H9 (cell line): ENCODE measurements around the gene LTK. TPM values are rescaled to one million over a fixed set of nuclear protein-coding genes. Genes with fewer than 3 reads are reported as not detected.

Source experiments
- DNase-seq: peaks from one replicate; pipeline ENCODE4 v3.0.0-alpha.2; 2017
- H2AFZ ChIP-seq: one replicate; pipeline ENCODE4 v1.6.1; 2013; ENCODE audit warnings: mild to moderate bottlenecking, low read length, control low read depth, moderate library complexity
- H2AK5ac ChIP-seq: 2 replicates; pipeline ENCODE4 v1.6.1; 2013; ENCODE audit warnings: low read length, control low read depth, mixed read lengths; ENCODE audit not compliant: insufficient read length
- H2BK120ac ChIP-seq: one replicate; pipeline ENCODE4 v1.6.1; 2013; ENCODE audit warnings: low read depth, mild to moderate bottlenecking, low read length, control low read depth, inconsistent platforms; ENCODE audit not compliant: poor library complexity, severe bottlenecking
- H2BK12ac ChIP-seq: 2 replicates; pipeline ENCODE4 v1.6.1; 2013; ENCODE audit warnings: low read length, control low read depth, mixed read lengths, low read depth; ENCODE audit not compliant: insufficient read length
- H2BK15ac ChIP-seq: 2 replicates; pipeline ENCODE4 v1.6.1; 2013; ENCODE audit warnings: low read depth, low read length, control low read depth
- H2BK20ac ChIP-seq: one replicate; pipeline ENCODE4 v1.6.1; 2013; ENCODE audit warnings: low read depth, mild to moderate bottlenecking, low read length, control low read depth, inconsistent platforms; ENCODE audit not compliant: poor library complexity, severe bottlenecking
- H2BK5ac ChIP-seq: 2 replicates; pipeline ENCODE4 v1.6.1; 2013; ENCODE audit warnings: low read length, control low read depth, mixed read lengths; ENCODE audit not compliant: insufficient read length
- H3K14ac ChIP-seq: 2 replicates; pipeline ENCODE4 v1.6.1; 2013; ENCODE audit warnings: low read length, control low read depth; ENCODE audit not compliant: insufficient read depth
- H3K18ac ChIP-seq: 2 replicates; pipeline ENCODE4 v1.6.1; 2013; ENCODE audit warnings: low read depth, mild to moderate bottlenecking, mixed read lengths, low read length, control low read depth; ENCODE audit not compliant: insufficient read length
- H3K23ac ChIP-seq: 2 replicates; pipeline ENCODE4 v1.6.1; 2013; ENCODE audit warnings: low read length, control low read depth, mixed read lengths, low read depth; ENCODE audit not compliant: insufficient read length
- H3K23me2 ChIP-seq: 2 replicates; pipeline ENCODE4 v1.6.1; 2013; ENCODE audit warnings: low read depth, mild to moderate bottlenecking, mixed read lengths, low read length, control low read depth; ENCODE audit not compliant: insufficient read length, poor library complexity, severe bottlenecking
- H3K27ac ChIP-seq: 2 replicates; pipeline ENCODE4 v1.5.1; 2013; ENCODE audit warnings: low read length, control low read depth, mixed read lengths, low read depth; ENCODE audit not compliant: insufficient read length
- H3K27me3 ChIP-seq: 2 replicates; pipeline ENCODE4 v1.6.1; 2013; ENCODE audit warnings: low read length, control low read depth, inconsistent platforms; ENCODE audit not compliant: insufficient read depth
- H3K4ac ChIP-seq: 2 replicates; pipeline ENCODE4 v1.6.1; 2013; ENCODE audit warnings: low read depth, mild to moderate bottlenecking, control low read depth, inconsistent platforms, low read length, moderate library complexity
- H3K4me1 ChIP-seq: 2 replicates; pipeline ENCODE4 v1.6.1; 2013; ENCODE audit warnings: low read length, control low read depth, inconsistent platforms; ENCODE audit not compliant: insufficient read depth
- H3K4me2 ChIP-seq: 2 replicates; pipeline ENCODE4 v1.6.1; 2013; ENCODE audit warnings: low read length, control low read depth, mixed read lengths; ENCODE audit not compliant: insufficient read length, insufficient read depth
- H3K56ac ChIP-seq: 2 replicates; pipeline ENCODE4 v1.6.1; 2013; ENCODE audit warnings: low read depth, mild to moderate bottlenecking, mixed read lengths, low read length, control low read depth; ENCODE audit not compliant: insufficient read length
- H3K79me1 ChIP-seq: 2 replicates; pipeline ENCODE4 v1.6.1; 2013; ENCODE audit warnings: low read depth, mild to moderate bottlenecking, moderate library complexity, low read length, control low read depth, inconsistent platforms; ENCODE audit not compliant: insufficient read depth, poor library complexity, severe bottlenecking
- H3K79me2 ChIP-seq: 2 replicates; pipeline ENCODE4 v1.6.1; 2013; ENCODE audit warnings: low read length, control low read depth, inconsistent platforms; ENCODE audit not compliant: insufficient read depth
- H3K9ac ChIP-seq: 2 replicates; pipeline ENCODE4 v1.6.1; 2013; ENCODE audit warnings: low read length, control low read depth, mixed read lengths; ENCODE audit not compliant: insufficient read length; ENCODE audit errors: extremely low read depth
- H3K9me3 ChIP-seq: one replicate; pipeline ENCODE4 v1.6.1; 2013; ENCODE audit warnings: low read depth, low read length, inconsistent platforms; ENCODE audit not compliant: control insufficient read depth
- H3T11ph ChIP-seq: one replicate; pipeline ENCODE4 v1.6.1; 2013; ENCODE audit warnings: mild to moderate bottlenecking, low read length, control low read depth, inconsistent platforms
- H4K20me1 ChIP-seq: one replicate; pipeline ENCODE4 v1.6.1; 2013; ENCODE audit not compliant: control insufficient read depth, insufficient read length, insufficient read depth
- H4K5ac ChIP-seq: 2 replicates; pipeline ENCODE4 v1.6.1; 2013; ENCODE audit warnings: low read depth, mild to moderate bottlenecking, mixed read lengths, low read length, control low read depth; ENCODE audit not compliant: insufficient read length
- H4K8ac ChIP-seq: replicated peaks from 2 replicates; pipeline ENCODE4 v1.6.1; 2013; ENCODE audit warnings: low read length, control low read depth, mixed read lengths, low read depth; ENCODE audit not compliant: insufficient read length
- H4K91ac ChIP-seq: 2 replicates; pipeline ENCODE4 v1.6.1; 2013; ENCODE audit warnings: low read depth, mild to moderate bottlenecking, moderate library complexity, mixed read lengths, low read length, control low read depth; ENCODE audit not compliant: insufficient read length
- H3K27ac Mint-ChIP-seq, 3 experiments: 2 replicates in 2 of 3; 3 replicates in 1 of 3; pipeline ENCODE4 v1.8.0; 2020 to 2021; ENCODE audit warnings: mixed read lengths in 3 of 3, mild to moderate bottlenecking in 1 of 3, moderate library complexity in 1 of 3
- H3K27me3 Mint-ChIP-seq: 2 replicates; pipeline ENCODE4 v1.8.0; 2021; ENCODE audit warnings: low read depth, mild to moderate bottlenecking, moderate library complexity, mixed read lengths
- H3K36me3 Mint-ChIP-seq, 3 experiments: 2 replicates in 2 of 3; 3 replicates in 1 of 3; pipeline ENCODE4 v1.8.0; 2020 to 2021; ENCODE audit warnings: low read depth in 3 of 3, mixed read lengths in 3 of 3; ENCODE audit not compliant: insufficient read depth in 1 of 3
- H3K4me1 Mint-ChIP-seq, 2 experiments: 2 replicates each; pipeline ENCODE4 v1.8.0; 2020; ENCODE audit warnings: mixed read lengths in 2 of 2
- H3K4me3 Mint-ChIP-seq, 2 experiments: 2 replicates in 1 of 2; 3 replicates in 1 of 2; pipeline ENCODE4 v1.8.0; 2020 to 2021; ENCODE audit warnings: mild to moderate bottlenecking in 2 of 2, mixed read lengths in 2 of 2, moderate library complexity in 1 of 2
- H3K9me3 Mint-ChIP-seq, 2 experiments: 2 replicates in 1 of 2; 3 replicates in 1 of 2; pipeline ENCODE4 v1.8.0; 2020; ENCODE audit warnings: mild to moderate bottlenecking in 2 of 2, mixed read lengths in 2 of 2, moderate library complexity in 1 of 2
- CTCF ChIP-seq: fragments of 200-600 bp; sonication (generic); conservative IDR thresholded peaks from 3 replicates; pipeline ENCODE4 v1.8.0; 2021; ENCODE audit warnings: antibody characterized with exemption, mild to moderate bottlenecking
- WGBS: extraction: QIAGEN DNeasy Blood & Tissue Kit; methylation state at CpG from one replicate; pipeline ENCODE4 v1.1.7; 2013; ENCODE audit warnings: missing lambda C conversion rate, low lambda C conversion rate, mixed read lengths; ENCODE audit not compliant: insufficient read length; ENCODE audit errors: extremely low coverage; 5-methylcytosine and 5-hydroxymethylcytosine counted together
- total RNA-seq: library from RNA; stranded (reverse); gene quantifications from 2 replicates; pipeline ENCODE4 v1.2.1, GENCODE V29; 2021

Gene LTK
- total RNA-seq, 1 experiment from 2014 or later: 0.31 TPM

DNA sequence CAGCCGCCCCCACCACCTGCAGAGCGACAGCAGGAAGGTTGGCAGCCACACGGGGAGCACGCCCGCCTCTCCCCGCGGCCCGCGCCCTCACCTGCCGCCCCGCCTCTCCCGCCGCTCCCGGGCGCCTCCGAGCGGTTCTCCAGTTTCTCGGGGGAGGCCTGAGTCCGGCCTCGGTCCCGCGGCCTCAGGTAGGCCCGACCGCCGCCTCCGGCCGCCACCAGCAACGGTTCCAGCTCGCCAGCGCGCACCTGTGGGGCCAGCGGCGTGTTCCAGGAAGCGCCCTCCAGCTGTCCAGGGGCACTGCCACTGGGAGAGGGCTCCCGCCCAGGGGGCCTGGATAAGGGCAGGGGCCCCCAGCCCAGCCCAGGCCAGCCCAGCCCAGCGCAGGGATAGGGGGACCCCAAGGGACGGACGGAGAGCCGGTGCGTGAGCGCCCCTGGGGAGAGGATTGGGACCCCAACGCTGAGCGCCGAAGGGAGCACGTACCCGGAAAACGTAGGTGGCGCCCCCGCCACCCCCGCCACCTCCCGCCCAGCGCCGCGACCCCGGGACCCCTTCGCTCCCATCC is 2.2 kb downstream of the LTK start:
- Histone ChIP-seq H2AFZ (no peak overlapping the region), H3T11ph (no peak overlapping the region), H3K9ac (no peak overlapping the region), H2AK5ac (no peak overlapping the region), H3K14ac (no peak overlapping the region; the same call in 1 of the 2 replicates), H3K4me1 (no peaks in the 10 kb centered on the region), H3K18ac (no peak overlapping the region), H3K4ac (no peak overlapping the region), H3K23ac (no peak overlapping the region), H4K20me1 (no peaks in the 10 kb centered on the region), H3K23me2 (peaks cover 11% of the 10 kb centered on the region), H3K79me1 (no peaks in the 10 kb centered on the region), H4K91ac (no peak overlapping the region), H2BK5ac (no peak overlapping the region), H3K4me2 (peak overlapping the region; percentile 87), H2BK20ac (no peak overlapping the region), H2BK15ac (no peak overlapping the region), H2BK120ac (no peak overlapping the region), H3K27ac (no peak overlapping the region), H4K8ac (no peak overlapping the region), H3K56ac (no peak overlapping the region), H4K5ac (no peak overlapping the region), H3K27me3 (peaks cover 30% of the 10 kb centered on the region), H3K79me2 (no peaks in the 10 kb centered on the region), H3K9me3 (no peaks in the 10 kb centered on the region), H2BK12ac (no peak overlapping the region)
- WGBS: no CpG with 5 or more reads among the region's 56 CpGs
- peak; percentile 52 for DNase-seq
- Mint-ChIP-seq H3K4me3 (peak overlapping the region; percentile 8 to 9; a peak in 1 of 5 replicates), H3K36me3 (peaks cover 2 to 4% (median 2%) of the 10 kb centered on the region in 3 experiments; a peak in 6 of 7 replicates), H3K27ac (no peak overlapping the region), H3K27me3 (peaks cover 87% of the 10 kb centered on the region), H3K9me3 (no peaks in the 10 kb centered on the region; a peak in 1 of 5 replicates), H3K4me1 (peaks cover 23 to 27% of the 10 kb centered on the region in 2 experiments)
- TF ChIP-seq CTCF: no peak; the same call in 2 of the 3 replicates
